GM23248 (cell line): ENCODE results near the gene FHOD3. TPM values are rescaled to one million over a fixed set of nuclear protein-coding genes. Genes with fewer than 3 reads are reported as not detected.
A peak's percentile ranks its signal among the peaks of the same experiment; 100 is the strongest.

Experiments used
- DNase-seq: peaks from one replicate; pipeline ENCODE4 v3.0.0-alpha.2; 2015
- H2AFZ ChIP-seq: fragments of 200-600 bp; sonication (generic); 2 replicates; pipeline ENCODE4 v1.6.1; 2016; ENCODE audit warnings: antibody characterized with exemption
- H3F3A ChIP-seq: fragments of 200-600 bp; sonication (generic); 2 replicates; pipeline ENCODE4 v1.6.1; 2016; ENCODE audit warnings: mild to moderate bottlenecking, antibody characterized with exemption, mixed run types; ENCODE audit not compliant: insufficient read depth
- H3K27ac ChIP-seq: fragments of 200-600 bp; sonication (generic); 2 replicates; pipeline ENCODE4 v1.5.1; 2016; ENCODE audit warnings: mild to moderate bottlenecking
- H3K27me3 ChIP-seq: fragments of 200-600 bp; sonication (generic); replicated peaks from 2 replicates; pipeline ENCODE4 v1.6.1; 2016; ENCODE audit warnings: mild to moderate bottlenecking; ENCODE audit not compliant: insufficient read depth
- H3K36me3 ChIP-seq: fragments of 200-600 bp; sonication (generic); 2 replicates; pipeline ENCODE4 v1.6.1; 2016; ENCODE audit warnings: low read depth, mild to moderate bottlenecking
- H3K4me1 ChIP-seq: fragments of 200-600 bp; sonication (generic); 2 replicates; pipeline ENCODE4 v1.6.1; 2016; ENCODE audit warnings: mild to moderate bottlenecking; ENCODE audit not compliant: insufficient read depth
- H3K4me2 ChIP-seq: fragments of 200-600 bp; sonication (generic); one replicate; pipeline ENCODE4 v1.6.1; 2016; ENCODE audit warnings: mild to moderate bottlenecking; ENCODE audit not compliant: unreplicated experiment
- H3K4me3 ChIP-seq: fragments of 200-600 bp; sonication (generic); 2 replicates; pipeline ENCODE4 v1.5.1; 2016; ENCODE audit warnings: mild to moderate bottlenecking
- H3K79me2 ChIP-seq: fragments of 200-600 bp; sonication (generic); 2 replicates; pipeline ENCODE4 v1.6.1; 2016; ENCODE audit warnings: mild to moderate bottlenecking; ENCODE audit not compliant: insufficient read depth
- H3K9ac ChIP-seq: fragments of 200-600 bp; sonication (generic); 2 replicates; pipeline ENCODE4 v1.6.1; 2016; ENCODE audit warnings: mild to moderate bottlenecking
- H3K9me2 ChIP-seq: fragments of 200-600 bp; sonication (generic); 2 replicates; pipeline ENCODE4 v1.6.1; 2016; ENCODE audit warnings: mixed run types, mild to moderate bottlenecking, moderate library complexity; ENCODE audit not compliant: insufficient read depth
- H3K9me3 ChIP-seq: fragments of 200-600 bp; sonication (generic); one replicate; pipeline ENCODE4 v1.6.1; 2017; ENCODE audit warnings: low read depth
- H4K20me1 ChIP-seq: fragments of 200-600 bp; sonication (generic); 2 replicates; pipeline ENCODE4 v1.6.0; 2016; ENCODE audit not compliant: insufficient read depth
- EZH2 ChIP-seq: fragments of 200-600 bp; sonication (generic); IDR thresholded peaks from 2 replicates; pipeline ENCODE4 v1.6.1; 2018; ENCODE audit warnings: antibody characterized with exemption, mild to moderate bottlenecking; ENCODE audit not compliant: insufficient read depth, poor library complexity, severe bottlenecking
- EZH2phosphoT487 ChIP-seq: fragments of 200-600 bp; sonication (generic); IDR thresholded peaks from 2 replicates; pipeline ENCODE4 v1.6.1; 2018; ENCODE audit warnings: antibody characterized with exemption, moderate library complexity, mild to moderate bottlenecking, low read depth; ENCODE audit not compliant: insufficient read depth
- WGBS, 2 experiments: methylation state at CpG; one replicate each; pipeline ENCODE4 v1.1.6; 2015 to 2017; ENCODE audit warnings: low lambda C conversion rate in 2 of 2, low coverage in 1 of 2; ENCODE audit errors: missing lambda C conversion rate in 2 of 2; 5-methylcytosine and 5-hydroxymethylcytosine counted together
- in situ Hi-C: fragments of 300-500 bp; cut with MboI; formaldehyde crosslinking; loops from 2 replicates; pipeline ENCODE4 v1.15.0; 2020
- polyA plus RNA-seq: library from polyadenylated mRNA; unstranded; fragments of >200 nt; fragmentation: Nextera tagmentation; extraction: Ambion mirVana; gene quantifications from 2 replicates; pipeline ENCODE4 v1.2.1, GENCODE V29; 2016
- total RNA-seq: library from RNA; depleted of rRNA; stranded (reverse); fragments of >200 nt; shearing (Covaris generic); gene quantifications from 2 replicates; pipeline ENCODE4 v1.2.3, GENCODE V29; 2014

Gene FHOD3
- total and polyA plus RNA-seq, 2 experiments from 2014 or later: 1.6 to 10.1 TPM

- no peaks in the 10 kb centered on the region for H3K79me2 ChIP-seq
- no peaks in the 10 kb centered on the region for H3K36me3 ChIP-seq
- H3K9ac ChIP-seq: no peak overlapping the region
- H3K27ac ChIP-seq: no peak overlapping the region
- no peak for TF ChIP-seq EZH2
- TF ChIP-seq EZH2phosphoT487: no peak
- H3F3A ChIP-seq: no peaks in the 10 kb centered on the region
- H4K20me1 ChIP-seq: no peaks in the 10 kb centered on the region
- no peak overlapping the region for H3K4me3 ChIP-seq
- no peaks in the 10 kb centered on the region for H3K4me1 ChIP-seq
- in situ Hi-C loops: no loop called here
- H3K9me2 ChIP-seq: no peaks in the 10 kb centered on the region
- no peaks in the 10 kb centered on the region for H3K27me3 ChIP-seq
- 96 to 98% methylated on average over 8 of the region's 8 CpGs for WGBS, 2 experiments
- DNase-seq: no peak
- H2AFZ ChIP-seq: no peak overlapping the region
- H3K4me2 ChIP-seq: no peak overlapping the region
- H3K9me3 ChIP-seq: no peaks in the 10 kb centered on the region
Measured at GRCh38 chr18:36610258-36610657, 312.7 kb downstream of the FHOD3 start.

DNA sequence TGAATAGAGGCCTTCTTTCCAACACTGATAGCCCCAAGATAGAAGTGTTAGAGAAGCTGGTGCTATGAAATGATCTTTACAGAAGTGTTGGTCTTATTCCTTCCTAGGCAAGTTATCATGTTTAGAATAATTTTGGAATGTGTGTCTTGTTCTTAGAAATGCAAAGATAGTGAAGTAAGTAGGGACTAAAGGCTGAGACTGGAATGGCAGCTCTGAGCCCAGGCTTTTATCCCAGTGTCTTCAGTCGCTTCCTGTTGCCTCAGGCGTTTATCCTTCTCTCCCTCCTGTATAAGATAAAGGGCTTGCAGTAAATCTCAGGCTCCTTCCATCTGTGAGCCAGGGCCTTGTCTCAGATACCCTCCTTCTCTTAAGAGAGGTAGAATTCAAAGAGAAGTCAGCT is 313.1 kb downstream of the FHOD3 start:
- in situ Hi-C loops: no loop called here
- H3K9me3 ChIP-seq: no peaks in the 10 kb centered on the region
- 95 to 98% methylated on average over 2 of the region's 2 CpGs for WGBS, 2 experiments
- no peaks in the 10 kb centered on the region for H3F3A ChIP-seq
- no peaks in the 10 kb centered on the region for H3K4me1 ChIP-seq
- no peaks in the 10 kb centered on the region for H4K20me1 ChIP-seq
- H3K36me3 ChIP-seq: no peaks in the 10 kb centered on the region
- H3K9ac ChIP-seq: no peak overlapping the region
- H3K27ac ChIP-seq: no peak overlapping the region
- no peaks in the 10 kb centered on the region for H3K79me2 ChIP-seq
- no peak for DNase-seq
- no peak for TF ChIP-seq EZH2
- TF ChIP-seq EZH2phosphoT487: no peak
- no peak overlapping the region for H2AFZ ChIP-seq
- no peak overlapping the region for H3K4me2 ChIP-seq
- no peaks in the 10 kb centered on the region for H3K27me3 ChIP-seq
- H3K9me2 ChIP-seq: no peaks in the 10 kb centered on the region
- H3K4me3 ChIP-seq: no peak overlapping the region

GRCh38 chr18:36613069-36613468 is 315.6 kb downstream of the FHOD3 start:
- Histone ChIP-seq H3K4me3 (no peak overlapping the region), H3K27ac (no peak overlapping the region), H3K36me3 (no peaks in the 10 kb centered on the region), H3K4me2 (no peak overlapping the region), H3K9ac (no peak overlapping the region), H3K9me2 (no peaks in the 10 kb centered on the region), H3K79me2 (no peaks in the 10 kb centered on the region), H3K4me1 (0 out of 2 replicates have a peak, but pooled peaks cover 5% of the 10 kb centered on the region), H4K20me1 (no peaks in the 10 kb centered on the region), H3K9me3 (no peaks in the 10 kb centered on the region), H2AFZ (no peak overlapping the region), H3F3A (no peaks in the 10 kb centered on the region), H3K27me3 (no peaks in the 10 kb centered on the region)
- WGBS, 2 experiments: 96 to 99% methylated on average over 6 of the region's 6 CpGs
- TF ChIP-seq EZH2: no peak
- no peak for TF ChIP-seq EZH2phosphoT487
- in situ Hi-C loops: no loop called here
- no peak for DNase-seq

- Histone ChIP-seq H3F3A (no peaks in the 10 kb centered on the region), H3K4me3 (no peak overlapping the region), H3K79me2 (no peaks in the 10 kb centered on the region), H3K27me3 (no peaks in the 10 kb centered on the region), H3K9me2 (no peaks in the 10 kb centered on the region), H2AFZ (no peak overlapping the region), H3K36me3 (no peaks in the 10 kb centered on the region), H3K9me3 (no peaks in the 10 kb centered on the region), H4K20me1 (no peaks in the 10 kb centered on the region), H3K4me2 (no peak overlapping the region), H3K27ac (no peak overlapping the region), H3K4me1 (0 out of 2 replicates have a peak, but pooled peaks cover 6% of the 10 kb centered on the region), H3K9ac (no peak overlapping the region)
- TF ChIP-seq EZH2phosphoT487 (no peak), EZH2 (no peak)
- 75 to 86% methylated on average over 3 of the region's 3 CpGs for WGBS, 2 experiments
- DNase-seq: no peak
- in situ Hi-C loops: no loop called here
Measured at GRCh38 chr18:36613810-36614209, 316.3 kb downstream of the FHOD3 start.

DNA sequence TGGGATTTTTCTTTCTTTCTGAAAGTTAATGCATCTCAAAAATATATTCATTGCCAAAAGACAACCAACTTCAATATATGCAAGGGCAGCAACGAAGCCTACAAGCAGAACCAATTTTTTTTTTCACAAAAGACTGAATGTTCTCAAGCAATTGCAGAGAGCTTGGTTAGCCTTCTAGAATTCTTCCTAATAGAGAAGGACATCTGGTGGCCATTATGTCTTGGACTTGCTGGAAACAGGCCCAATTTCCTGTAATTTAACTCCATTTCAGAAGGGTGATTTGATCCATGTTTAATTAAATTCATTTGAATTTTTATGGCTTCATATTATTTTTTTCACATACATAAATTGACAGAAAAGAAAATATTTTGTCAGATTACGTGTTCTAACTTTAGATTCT is 323.3 kb downstream of the FHOD3 start:
- 28 to 31% methylated on average over 2 of the region's 2 CpGs for WGBS, 2 experiments
- Histone ChIP-seq H3F3A (no peaks in the 10 kb centered on the region), H3K36me3 (no peaks in the 10 kb centered on the region), H3K4me3 (no peak overlapping the region), H3K9me3 (no peaks in the 10 kb centered on the region), H3K9me2 (no peaks in the 10 kb centered on the region), H3K9ac (no peak overlapping the region), H2AFZ (no peak overlapping the region), H3K27me3 (no peaks in the 10 kb centered on the region), H3K27ac (no peak overlapping the region), H3K4me1 (0 out of 2 replicates have a peak, but pooled peaks cover 11% of the 10 kb centered on the region), H3K4me2 (no peak overlapping the region), H3K79me2 (no peaks in the 10 kb centered on the region), H4K20me1 (no peaks in the 10 kb centered on the region)
- no peak for TF ChIP-seq EZH2
- TF ChIP-seq EZH2phosphoT487: no peak
- in situ Hi-C loops: no loop called here
- DNase-seq: peak; percentile 63
